H1 (cell line): ENCODE data around the gene GATA5. TPM values are rescaled to one million over a fixed set of nuclear protein-coding genes. Genes with fewer than 3 reads are reported as not detected.

ENCODE experiments used
- BACH1 ChIP-seq: IDR thresholded peaks from 2 replicates; pipeline ENCODE4 v1.6.1; 2012; ENCODE audit warnings: low read length, improper control_type of control experiment
- CBX8 ChIP-seq: fragments of 300-800, 300-1000 bp; sonication (generic); IDR thresholded peaks from 2 replicates; pipeline ENCODE4 v1.7.1; 2016; ENCODE audit warnings: low read depth, low read length, borderline replicate concordance
- CHD7 ChIP-seq: fragments of 300-600 bp; sonication (generic); IDR thresholded peaks from 2 replicates; pipeline ENCODE4 v1.7.1; 2012; ENCODE audit warnings: low read length, moderate library complexity, mild to moderate bottlenecking, inconsistent platforms; ENCODE audit not compliant: insufficient replicate concordance
- KDM1A ChIP-seq: fragments of 200-600, 300-600 bp; sonication (generic); IDR thresholded peaks from 2 replicates; pipeline ENCODE4 v1.7.1; 2016; ENCODE audit warnings: mild to moderate bottlenecking, low read length, borderline replicate concordance
- MAX ChIP-seq: IDR thresholded peaks from 2 replicates; pipeline ENCODE4 v1.6.1; 2012; ENCODE audit warnings: inconsistent platforms
- NRF1 ChIP-seq: IDR thresholded peaks from 2 replicates; pipeline ENCODE4 v1.6.1; 2011; ENCODE audit warnings: mild to moderate bottlenecking, low read depth, low read length, improper control_type of control experiment
- POLR2A ChIP-seq, 2 experiments: IDR thresholded peaks; 1 replicate in 1 of 2; 2 replicates in 1 of 2; pipeline ENCODE4 v1.6.1; 2011; ENCODE audit warnings: low read depth in 2 of 2, low read length in 2 of 2, mild to moderate bottlenecking in 2 of 2; ENCODE audit errors: control extremely low read depth in 1 of 2
- POU5F1 ChIP-seq: IDR thresholded peaks from 2 replicates; pipeline ENCODE4 v1.6.1; 2011; ENCODE audit warnings: low read depth, mild to moderate bottlenecking, low read length, moderate library complexity
- RAD21 ChIP-seq, 2 experiments: IDR thresholded peaks in 1 of 2; conservative IDR thresholded peaks in 1 of 2; 2 replicates each; pipeline ENCODE4 v1.6.1; 2011; ENCODE audit warnings: low read depth in 2 of 2, low read length in 2 of 2, improper control_type of control experiment in 1 of 2, inconsistent platforms in 1 of 2, mild to moderate bottlenecking in 1 of 2, moderate library complexity in 1 of 2
- SIX5 ChIP-seq: IDR thresholded peaks from 2 replicates; pipeline ENCODE4 v1.6.1; 2011; ENCODE audit warnings: mild to moderate bottlenecking, low read depth, low read length
- polyA plus RNA-seq, 7 experiments: library from polyadenylated mRNA; depleted of rRNA in 3 of 7; stranded (reverse) in 5 of 7; unstranded in 2 of 7; fragments of >200 nt in 5 of 7; fragments of 200-250 nt in 2 of 7; gene quantifications; 1 replicate in 5 of 7; 2 replicates in 1 of 7; 4 replicates in 1 of 7; pipeline versions ENCODE4 v1.2.1 to v1.2.3, GENCODE V29; 2011 to 2013; ENCODE audit warnings: missing spikeins in 2 of 7, mixed read lengths in 2 of 7
- total RNA-seq: library from RNA; stranded (reverse); fragmentation: NEBNext Ultra II Directional; extraction: Animal tissue kit (Norgen Biotek cat#: 25700); gene quantifications from 2 replicates; pipeline ENCODE4 v1.2.1, GENCODE V29; 2021

GATA5 gene
- total and polyA plus RNA-seq, 2 of the 8 experiments (the other 6 are each of a cell fraction or from before 2014, with no cell fraction given) = 0.08 to 0.11 TPM

GRCh38 chr20:62429455-62430310 is 46.1 kb downstream of the GATA5 start (continued):
- TF ChIP-seq CHD7 = no peak
- TF ChIP-seq POLR2A (IDR thresholded peaks at IDR 0.05; ENCODE audit: control extremely low read depth in 1 of 2, low read depth in 2 of 2, low read length in 2 of 2) = no peak
- no peak for TF ChIP-seq CBX8
- TF ChIP-seq POU5F1 = no peak
- TF ChIP-seq MAX = no peak
- no peak for TF ChIP-seq KDM1A
- TF ChIP-seq NRF1 = no peak
- no peak for TF ChIP-seq SIX5
- no peak for TF ChIP-seq RAD21 (IDR thresholded peaks at IDR 0.05 in 1 of 2, conservative IDR thresholded peaks at IDR 0.05 in 1 of 2; ENCODE audit: low read depth in 2 of 2, low read length in 2 of 2)
- TF ChIP-seq BACH1 = no peak
